ENCODE measurements around the gene SREBF1. TPM values are rescaled to one million over a fixed set of nuclear protein-coding genes. Genes with fewer than 3 reads are reported as not detected.

Gene SREBF1
- total and polyA plus RNA-seq, 2 of the 8 experiments (the other 6 are each of a cell fraction or from before 2014, with no cell fraction given), result 28.6 to 70.8 TPM

GRCh38 chr17:17784657-17785267, 52.0 kb downstream of the SREBF1 start:
- H3K27ac ChIP-seq (ENCODE audit: low read depth, low read length), result no peak overlapping the region
- ChIA-PET POLR2A (ENCODE audit: partially characterized antibody) (interaction anchor here (0.7 to 3.5 kb wide), 13 partner anchors 9 to 288 kb away, joined by 3 to 9 read pairs (median 4); partner anchors contain the start of genes RASD1 and SREBF1), CTCF (ENCODE audit: partially characterized antibody) (interaction anchor here (0.5 to 7.5 kb wide), 20 partner anchors 8 to 254 kb away, joined by 3 to 48 read pairs (median 4); no protein-coding TSS in a partner anchor)
- H4K8ac ChIP-seq (ENCODE audit: extremely low read depth, insufficient read depth, low read length), result no peak overlapping the region
- peaks cover 17 to 32% (median 26%) of the 10 kb centered on the region in 4 experiments for H3K4me1 ChIP-seq (replicated peaks in 1 of 4; ENCODE audit: control insufficient read depth in 3 of 4, insufficient read depth in 4 of 4, low read length in 3 of 4)
- peaks cover 0 to 40% (median 13%) of the 10 kb centered on the region in 4 experiments; a peak in 6 of 7 replicates for H3K27me3 ChIP-seq (replicated peaks in 1 of 4; ENCODE audit: control insufficient read depth in 3 of 4, extremely low read depth in 1 of 4, insufficient read depth in 3 of 4, low read length in 3 of 4)
- H3K4me2 ChIP-seq (ENCODE audit: insufficient read depth in 1 of 2, low read depth in 2 of 2, low read length in 2 of 2), result peak overlapping the region; percentile 68 to 90
- H4K20me1 ChIP-seq (replicated peaks in 1 of 2; ENCODE audit: control insufficient read depth in 1 of 2, insufficient read depth in 2 of 2, low read length in 2 of 2), result peaks cover 0 to 1% of the 10 kb centered on the region in 2 experiments
- H3K9ac ChIP-seq (replicated peaks in 1 of 4; ENCODE audit: extremely low read depth in 1 of 4, low read depth in 3 of 4, low read length in 3 of 4), result no peak overlapping the region; a peak in 1 of 7 replicates
- no peak overlapping the region for H3K4ac ChIP-seq (replicated peaks; ENCODE audit: insufficient read length, low read depth, low read length)
- no peak for DNase-seq (ENCODE audit: low read depth in 1 of 2, low spot score in 2 of 2)
- WGBS, 2 experiments (ENCODE audit: extremely low coverage in 1 of 2, insufficient coverage in 1 of 2, insufficient read length in 1 of 2, insufficient replicate concordance in 2 of 2, low coverage in 1 of 2, low lambda C conversion rate in 2 of 2, missing lambda C conversion rate in 1 of 2), result 64% methylated on average over 7 of the region's 7 CpGs; no CpG with 5 or more reads in 1 of the 2 experiments
- H3K9me3 ChIP-seq (ENCODE audit: insufficient read depth in 2 of 2, low read depth in 1 of 2, low read length in 1 of 2), result no peaks in the 10 kb centered on the region
- peak overlapping the region; percentile 58 to 75 (median 64); a peak in 6 of 8 replicates for H3K4me3 ChIP-seq (ENCODE audit: extremely low read depth in 1 of 4, insufficient read depth in 2 of 4, low read depth in 3 of 4, low read length in 4 of 4)
- no peak overlapping the region for H4K5ac ChIP-seq (ENCODE audit: insufficient read length, low read depth, low read length)
- no peaks in the 10 kb centered on the region for H3K36me3 ChIP-seq (ENCODE audit: control insufficient read depth in 2 of 4, insufficient read depth in 4 of 4, low read length in 3 of 4)
- H3K23me2 ChIP-seq (ENCODE audit: low read depth, low read length), result peaks cover 19% of the 10 kb centered on the region; the same call in 1 of the 2 replicates
- no peak overlapping the region for H4K91ac ChIP-seq (replicated peaks; ENCODE audit: insufficient read length, low read length)
- no peak overlapping the region for H3K18ac ChIP-seq (ENCODE audit: extremely low read depth, low read length)
- H2AK5ac ChIP-seq (ENCODE audit: low read depth, low read length), result no peak overlapping the region
- no peaks in the 10 kb centered on the region for H3K79me2 ChIP-seq (ENCODE audit: control insufficient read depth in 1 of 2, insufficient read depth in 2 of 2, low read length in 2 of 2)
- H2BK12ac ChIP-seq (ENCODE audit: low read depth, low read length), result no peak overlapping the region; the same call in 1 of the 2 replicates
- H3K14ac ChIP-seq (ENCODE audit: insufficient read length), result no peak overlapping the region
- no peak overlapping the region for H2BK5ac ChIP-seq (ENCODE audit: low read depth, low read length)
- no peak overlapping the region for H3K56ac ChIP-seq (replicated peaks; ENCODE audit: insufficient read length, low read depth, low read length)
- H3K23ac ChIP-seq (ENCODE audit: insufficient read length), result no peak overlapping the region
- 0 out of 2 replicates have a peak, but pooled peaks have one; percentile 23 for TF ChIP-seq MAX (IDR thresholded peaks at IDR 0.05)
- TF ChIP-seq KDM5A (IDR thresholded peaks at IDR 0.05; ENCODE audit: low read length), result no peak
- TF ChIP-seq CTCF (IDR thresholded peaks at IDR 0.05; ENCODE audit: control extremely low read depth in 1 of 3, insufficient read depth in 1 of 3, low read depth in 1 of 3, low read length in 3 of 3), result peak in 2 of 3 experiments; percentile 30 to 36; a peak in 2 of 4 replicates
- peak in 1 of 2 experiments; percentile 30; a peak in 2 of 4 replicates for TF ChIP-seq RAD21 (IDR thresholded peaks at IDR 0.05 in 1 of 2, conservative IDR thresholded peaks at IDR 0.05 in 1 of 2; ENCODE audit: low read depth in 2 of 2, low read length in 2 of 2)
- no peak for TF ChIP-seq SIN3A (conservative IDR thresholded peaks at IDR 0.05 in 1 of 2, IDR thresholded peaks at IDR 0.05 in 1 of 2; ENCODE audit: low read depth in 1 of 2, low read length in 2 of 2)
- no peak for TF ChIP-seq TEAD4 (IDR thresholded peaks at IDR 0.05; ENCODE audit: low read depth, low read length)
- H2BK120ac ChIP-seq (replicated peaks; ENCODE audit: low read depth, low read length), result no peak overlapping the region
- FAIRE-seq, result no peak
- no peaks in the 10 kb centered on the region for H3K79me1 ChIP-seq (ENCODE audit: low read depth, low read length)
- H2BK15ac ChIP-seq (ENCODE audit: low read length), result no peak overlapping the region; the same call in 1 of the 2 replicates
- H2BK20ac ChIP-seq (ENCODE audit: low read length), result no peak overlapping the region
- no peak overlapping the region for H2AFZ ChIP-seq (ENCODE audit: low read length)
